ENCODE results near the gene ZNF202.
"Not testable (repeated sequence)": the region's sequence is repeated elsewhere in the genome, so short reads cannot be mapped to it uniquely, and the experiment has no call there.

DNA sequence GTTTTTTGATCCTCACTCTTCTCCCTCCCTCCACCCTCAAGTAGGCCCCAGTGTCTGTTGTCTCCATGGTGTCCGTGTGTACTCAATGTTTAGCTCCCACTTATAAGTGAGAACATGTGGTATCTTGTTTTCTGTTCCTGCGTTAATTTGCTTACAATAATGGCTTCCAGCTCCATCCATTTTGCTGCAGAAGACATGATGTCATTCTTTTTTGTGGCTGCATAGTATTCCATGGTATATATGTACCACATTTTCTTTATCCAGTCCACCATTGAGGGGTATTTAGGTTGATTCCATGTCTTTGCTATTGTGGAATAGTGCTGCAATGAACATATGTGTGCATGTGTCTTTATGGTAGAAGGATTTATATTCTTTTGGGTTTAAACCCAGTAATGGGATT, 6.9 kb upstream of the ZNF202 start:
- not testable (repeated sequence) for TF ChIP-seq CTCF, POLR2A (IDR thresholded peaks at IDR 0.05)

Measured in testis (tissue), 2 donors.